Measurements from ENCODE around the gene EXOC6.

DNA sequence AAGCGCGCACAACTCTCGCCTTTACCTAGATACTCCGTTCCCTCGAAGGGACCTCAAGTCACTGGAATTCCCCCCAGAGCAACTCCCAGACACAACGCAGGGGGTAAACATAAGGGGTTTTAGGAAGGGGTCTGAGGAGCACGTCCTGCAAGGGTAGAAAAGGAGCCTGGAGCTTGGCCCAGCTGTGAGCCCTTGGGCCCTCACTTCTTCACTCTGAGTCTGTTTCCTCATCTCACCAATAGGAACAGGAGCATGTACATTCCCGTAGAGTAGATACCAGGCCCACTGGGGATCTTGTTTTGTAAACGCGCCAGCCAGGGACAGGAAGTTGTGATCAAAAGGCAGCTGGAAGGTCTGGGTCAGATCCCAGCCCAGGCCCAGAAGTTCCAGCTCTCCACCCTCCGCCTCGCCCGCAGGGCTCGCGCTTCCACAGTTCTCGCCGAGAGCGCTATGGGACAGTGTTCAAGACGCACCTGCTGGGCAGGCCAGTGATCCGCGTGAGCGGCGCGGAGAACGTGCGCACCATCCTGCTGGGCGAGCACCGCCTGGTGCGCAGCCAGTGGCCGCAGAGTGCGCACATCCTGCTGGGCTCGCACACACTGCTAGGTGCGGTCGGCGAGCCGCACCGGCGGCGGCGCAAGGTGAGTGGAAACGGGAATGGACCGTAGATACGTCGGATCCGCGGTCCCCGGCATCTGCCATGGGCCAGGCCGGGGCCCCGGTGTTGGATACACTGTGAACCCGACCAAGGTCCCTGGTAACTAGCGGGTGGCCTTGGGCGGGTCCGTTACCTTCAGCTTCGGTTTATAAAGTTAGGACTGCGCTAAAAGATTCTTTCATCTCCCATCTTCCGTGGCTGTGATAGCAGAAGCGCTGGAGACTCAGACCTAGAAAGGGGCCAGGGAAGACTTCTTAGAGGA, 213.5 kb downstream of the EXOC6 start:
- TF ChIP-seq, protein P1, sequence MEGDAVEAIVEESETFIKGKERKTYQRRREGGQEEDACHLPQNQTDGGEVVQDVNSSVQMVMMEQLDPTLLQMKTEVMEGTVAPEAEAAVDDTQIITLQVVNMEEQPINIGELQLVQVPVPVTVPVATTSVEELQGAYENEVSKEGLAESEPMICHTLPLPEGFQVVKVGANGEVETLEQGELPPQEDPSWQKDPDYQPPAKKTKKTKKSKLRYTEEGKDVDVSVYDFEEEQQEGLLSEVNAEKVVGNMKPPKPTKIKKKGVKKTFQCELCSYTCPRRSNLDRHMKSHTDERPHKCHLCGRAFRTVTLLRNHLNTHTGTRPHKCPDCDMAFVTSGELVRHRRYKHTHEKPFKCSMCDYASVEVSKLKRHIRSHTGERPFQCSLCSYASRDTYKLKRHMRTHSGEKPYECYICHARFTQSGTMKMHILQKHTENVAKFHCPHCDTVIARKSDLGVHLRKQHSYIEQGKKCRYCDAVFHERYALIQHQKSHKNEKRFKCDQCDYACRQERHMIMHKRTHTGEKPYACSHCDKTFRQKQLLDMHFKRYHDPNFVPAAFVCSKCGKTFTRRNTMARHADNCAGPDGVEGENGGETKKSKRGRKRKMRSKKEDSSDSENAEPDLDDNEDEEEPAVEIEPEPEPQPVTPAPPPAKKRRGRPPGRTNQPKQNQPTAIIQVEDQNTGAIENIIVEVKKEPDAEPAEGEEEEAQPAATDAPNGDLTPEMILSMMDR (IDR thresholded peaks at IDR 0.05) = no peak
- no peak for TF ChIP-seq POLR2AphosphoS5 (IDR thresholded peaks at IDR 0.05; ENCODE audit: low read depth, low read length)
- TF ChIP-seq SIN3A (IDR thresholded peaks at IDR 0.05; ENCODE audit: borderline replicate concordance, insufficient read depth, low read depth, low read length) = no peak; the same call in 1 of the 2 replicates
